ENCODE measurements around the gene STXBP6. TPM values are rescaled to one million over a fixed set of nuclear protein-coding genes. Genes with fewer than 3 reads are reported as not detected.

The STXBP6 gene
- total and polyA plus RNA-seq, 2 donors (not counting 3 experiments of a cell fraction or from before 2014, with no cell fraction given): 0.06 TPM; not detected in 1

DNA sequence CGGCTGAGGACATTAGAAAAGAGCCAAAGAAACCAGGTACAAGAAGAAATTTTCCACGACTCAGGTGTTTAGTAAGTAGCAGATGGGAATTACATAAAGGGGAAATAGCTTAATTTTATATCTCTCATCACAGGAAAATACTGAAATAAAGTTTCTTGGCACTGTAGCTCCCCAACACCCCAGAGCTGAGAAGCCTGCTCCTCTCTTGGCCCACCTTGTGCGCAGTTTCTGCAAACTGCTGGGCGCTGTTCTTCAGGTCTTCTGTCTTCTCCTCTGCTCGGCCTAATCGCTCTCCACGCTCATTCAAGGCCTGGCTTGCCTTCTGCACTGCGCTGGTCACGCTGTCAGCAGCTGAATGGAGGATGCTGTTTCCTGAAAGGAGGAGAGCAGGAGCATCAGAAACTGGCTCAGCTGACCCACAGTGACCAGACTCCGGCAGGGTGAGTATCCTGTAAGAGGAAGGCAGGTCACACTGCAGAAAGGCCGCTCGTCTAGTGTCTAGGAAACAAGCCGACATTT, 231.1 kb downstream of the STXBP6 start:
- Histone ChIP-seq H4K20me1 (replicated peaks; ENCODE audit: control insufficient read depth, extremely low read depth, insufficient read depth, low read length) (no peaks in the 10 kb centered on the region), H3K27ac (ENCODE audit: insufficient read depth, low read depth, low read length) (no peak overlapping the region), H3K9me1 (replicated peaks; ENCODE audit: control insufficient read depth, extremely low read depth, insufficient read depth, low read length) (no peaks in the 10 kb centered on the region), H3K4me1 (ENCODE audit: control insufficient read depth, extremely low read depth, insufficient read depth, low read length) (no peaks in the 10 kb centered on the region), H2AFZ (ENCODE audit: low read depth, low read length) (no peak overlapping the region), H3K4me2 (ENCODE audit: insufficient read depth, low read length) (no peak overlapping the region), H3K9me3 (replicated peaks; ENCODE audit: control insufficient read depth, insufficient read depth, low read length) (no peaks in the 10 kb centered on the region), H3K27me3 (ENCODE audit: control insufficient read depth in 2 of 2, insufficient read depth in 2 of 2, low read length in 2 of 2) (no peaks in the 10 kb centered on the region), H3K9ac (replicated peaks; ENCODE audit: extremely low read depth, insufficient read depth, low read length) (no peak overlapping the region), H3K4me3 (replicated peaks in 1 of 3; ENCODE audit: insufficient read depth in 1 of 3, low read depth in 1 of 3, low read length in 3 of 3) (no peak overlapping the region), H3K36me3 (ENCODE audit: control insufficient read depth in 2 of 2, extremely low read depth in 1 of 2, insufficient read depth in 2 of 2, low read length in 2 of 2) (no peaks in the 10 kb centered on the region), H3K79me2 (ENCODE audit: control insufficient read depth, insufficient read depth, low read length) (no peaks in the 10 kb centered on the region)
- FAIRE-seq: no peak
- intact Hi-C loops (cut with micrococcal nuclease): no loop called here
- ChIA-PET POLR2A (no interaction called here), CTCF (interaction anchor here (0.7 to 1.3 kb wide), 2 partner anchors 12 to 14 kb away, joined by 3 read pairs; no protein-coding TSS in a partner anchor)
- no peak for DNase-seq (ENCODE audit: low read depth, low spot score)
- no peak for TF ChIP-seq MYC (IDR thresholded peaks at IDR 0.05; ENCODE audit: low read depth, low read length)
- TF ChIP-seq EZH2 (IDR thresholded peaks at IDR 0.05; ENCODE audit: borderline replicate concordance, low read depth, low read length, severe bottlenecking): no peak
- TF ChIP-seq FOS (IDR thresholded peaks at IDR 0.05; ENCODE audit: borderline replicate concordance, insufficient read depth, low read length): no peak
- no peak for TF ChIP-seq POLR2A (IDR thresholded peaks at IDR 0.05; ENCODE audit: low read depth, low read length)
- TF ChIP-seq, protein P1, sequence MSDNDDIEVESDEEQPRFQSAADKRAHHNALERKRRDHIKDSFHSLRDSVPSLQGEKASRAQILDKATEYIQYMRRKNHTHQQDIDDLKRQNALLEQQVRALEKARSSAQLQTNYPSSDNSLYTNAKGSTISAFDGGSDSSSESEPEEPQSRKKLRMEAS (IDR thresholded peaks at IDR 0.05; ENCODE audit: insufficient read depth, insufficient read length): no peak
- no peak for TF ChIP-seq GATA2 (IDR thresholded peaks at IDR 0.05; ENCODE audit: insufficient read depth, insufficient read length, low read depth, low read length)
- TF ChIP-seq, protein P2, sequence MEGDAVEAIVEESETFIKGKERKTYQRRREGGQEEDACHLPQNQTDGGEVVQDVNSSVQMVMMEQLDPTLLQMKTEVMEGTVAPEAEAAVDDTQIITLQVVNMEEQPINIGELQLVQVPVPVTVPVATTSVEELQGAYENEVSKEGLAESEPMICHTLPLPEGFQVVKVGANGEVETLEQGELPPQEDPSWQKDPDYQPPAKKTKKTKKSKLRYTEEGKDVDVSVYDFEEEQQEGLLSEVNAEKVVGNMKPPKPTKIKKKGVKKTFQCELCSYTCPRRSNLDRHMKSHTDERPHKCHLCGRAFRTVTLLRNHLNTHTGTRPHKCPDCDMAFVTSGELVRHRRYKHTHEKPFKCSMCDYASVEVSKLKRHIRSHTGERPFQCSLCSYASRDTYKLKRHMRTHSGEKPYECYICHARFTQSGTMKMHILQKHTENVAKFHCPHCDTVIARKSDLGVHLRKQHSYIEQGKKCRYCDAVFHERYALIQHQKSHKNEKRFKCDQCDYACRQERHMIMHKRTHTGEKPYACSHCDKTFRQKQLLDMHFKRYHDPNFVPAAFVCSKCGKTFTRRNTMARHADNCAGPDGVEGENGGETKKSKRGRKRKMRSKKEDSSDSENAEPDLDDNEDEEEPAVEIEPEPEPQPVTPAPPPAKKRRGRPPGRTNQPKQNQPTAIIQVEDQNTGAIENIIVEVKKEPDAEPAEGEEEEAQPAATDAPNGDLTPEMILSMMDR (IDR thresholded peaks at IDR 0.05; ENCODE audit: extremely low read depth in 1 of 2, insufficient read depth in 1 of 2, low read depth in 1 of 2, low read length in 2 of 2): no peak
- TF ChIP-seq JUN (IDR thresholded peaks at IDR 0.05; ENCODE audit: borderline replicate concordance, insufficient read depth, insufficient read length, low read depth): no peak
- dilution Hi-C loops (cut with MboI; ENCODE audit: extremely low pct_ligation_motif_present, low sequenced_read_pairs): no loop called here
- BruUV-seq (replicated peaks): no TSS peak

Data from endothelial cell of umbilical vein (primary cell).